ENCODE data around the gene CCDC88C.

Gene CCDC88C

GRCh38 chr14:91310606-91311283, 106.9 kb downstream of the CCDC88C start:
- Histone ChIP-seq H3K27me3 (ENCODE audit: insufficient read depth, low read length, poor library complexity) (no peaks in the 10 kb centered on the region), H3K79me2 (ENCODE audit: insufficient read depth, low read length) (0 out of 2 replicates have a peak, but pooled peaks cover 2% of the 10 kb centered on the region), H3K4me3 (ENCODE audit: low read depth in 1 of 2, low read length in 2 of 2) (no peak overlapping the region), H3K36me3 (ENCODE audit: insufficient read depth, low read length) (peaks cover 96% of the 10 kb centered on the region), H3K4me2 (ENCODE audit: insufficient read depth, low read length) (no peak overlapping the region), H3K9me3 (ENCODE audit: insufficient read depth, low read length, severe bottlenecking) (no peaks in the 10 kb centered on the region), H3K4me1 (ENCODE audit: insufficient read depth, low read length) (peaks cover 9% of the 10 kb centered on the region), H4K20me1 (ENCODE audit: insufficient read depth, low read length) (peaks cover 13% of the 10 kb centered on the region), H3K9ac (ENCODE audit: low read depth, low read length) (no peak overlapping the region), H3K27ac (ENCODE audit: low read length) (0 out of 2 replicates have a peak overlapping the region, but pooled peaks have one; percentile 24), H2AFZ (ENCODE audit: low read depth, low read length) (no peak overlapping the region)
- ATAC-seq (ENCODE audit: insufficient read depth, low read depth) (no peak), DNase-seq (no peak)
- TF ChIP-seq EZH2 (IDR thresholded peaks at IDR 0.05; ENCODE audit: borderline replicate concordance, low read depth, low read length, severe bottlenecking) = no peak
- TF ChIP-seq CTCF (IDR thresholded peaks at IDR 0.05; ENCODE audit: borderline replicate concordance, extremely low read depth, low read length, poor library complexity, severe bottlenecking) = no peak

GRCh38 chr14:91309756-91310280, 107.8 kb downstream of the CCDC88C start:
- H3K36me3 ChIP-seq (ENCODE audit: insufficient read depth, low read length) = peaks cover 96% of the 10 kb centered on the region

GRCh38 chr14:91308337-91308736, 109.3 kb downstream of the CCDC88C start:
- Histone ChIP-seq H3K79me2 (ENCODE audit: insufficient read depth, low read length) (0 out of 2 replicates have a peak, but pooled peaks cover 2% of the 10 kb centered on the region), H4K20me1 (ENCODE audit: insufficient read depth, low read length) (peaks cover 12% of the 10 kb centered on the region), H2AFZ (ENCODE audit: low read depth, low read length) (no peak overlapping the region), H3K27ac (ENCODE audit: low read length) (no peak overlapping the region), H3K4me3 (ENCODE audit: low read depth in 1 of 2, low read length in 2 of 2) (no peak overlapping the region), H3K27me3 (ENCODE audit: insufficient read depth, low read length, poor library complexity) (no peaks in the 10 kb centered on the region), H3K4me2 (ENCODE audit: insufficient read depth, low read length) (no peak overlapping the region), H3K4me1 (ENCODE audit: insufficient read depth, low read length) (no peaks in the 10 kb centered on the region), H3K9me3 (ENCODE audit: insufficient read depth, low read length, severe bottlenecking) (no peaks in the 10 kb centered on the region), H3K36me3 (ENCODE audit: insufficient read depth, low read length) (peaks cover 94% of the 10 kb centered on the region), H3K9ac (ENCODE audit: low read depth, low read length) (no peak overlapping the region)
- DNase-seq (no peak), ATAC-seq (ENCODE audit: insufficient read depth, low read depth) (no peak)
- TF ChIP-seq EZH2 (IDR thresholded peaks at IDR 0.05; ENCODE audit: borderline replicate concordance, low read depth, low read length, severe bottlenecking) (no peak), CTCF (IDR thresholded peaks at IDR 0.05; ENCODE audit: borderline replicate concordance, extremely low read depth, low read length, poor library complexity, severe bottlenecking) (no peak)

More at GRCh38 chr14:91309756-91310280, 107.8 kb downstream of the CCDC88C start:
- no peak overlapping the region for H2AFZ ChIP-seq (ENCODE audit: low read depth, low read length)
- no peak for TF ChIP-seq EZH2 (IDR thresholded peaks at IDR 0.05; ENCODE audit: borderline replicate concordance, low read depth, low read length, severe bottlenecking)
- no peak for TF ChIP-seq CTCF (IDR thresholded peaks at IDR 0.05; ENCODE audit: borderline replicate concordance, extremely low read depth, low read length, poor library complexity, severe bottlenecking)
- H3K27me3 ChIP-seq (ENCODE audit: insufficient read depth, low read length, poor library complexity) = no peaks in the 10 kb centered on the region
- ATAC-seq (ENCODE audit: insufficient read depth, low read depth) (no peak), DNase-seq (no peak)
- no peaks in the 10 kb centered on the region for H3K9me3 ChIP-seq (ENCODE audit: insufficient read depth, low read length, severe bottlenecking)
- H4K20me1 ChIP-seq (ENCODE audit: insufficient read depth, low read length) = peaks cover 13% of the 10 kb centered on the region
- H3K79me2 ChIP-seq (ENCODE audit: insufficient read depth, low read length) = 0 out of 2 replicates have a peak, but pooled peaks cover 2% of the 10 kb centered on the region
- no peak overlapping the region for H3K4me3 ChIP-seq (ENCODE audit: low read depth in 1 of 2, low read length in 2 of 2)
- no peak overlapping the region for H3K4me2 ChIP-seq (ENCODE audit: insufficient read depth, low read length)
- H3K9ac ChIP-seq (ENCODE audit: low read depth, low read length) = no peak overlapping the region
- no peak overlapping the region for H3K27ac ChIP-seq (ENCODE audit: low read length)
- H3K4me1 ChIP-seq (ENCODE audit: insufficient read depth, low read length) = no peaks in the 10 kb centered on the region

Data from DND-41 (cell line).